ENCODE results near the gene PSAP.

DNA sequence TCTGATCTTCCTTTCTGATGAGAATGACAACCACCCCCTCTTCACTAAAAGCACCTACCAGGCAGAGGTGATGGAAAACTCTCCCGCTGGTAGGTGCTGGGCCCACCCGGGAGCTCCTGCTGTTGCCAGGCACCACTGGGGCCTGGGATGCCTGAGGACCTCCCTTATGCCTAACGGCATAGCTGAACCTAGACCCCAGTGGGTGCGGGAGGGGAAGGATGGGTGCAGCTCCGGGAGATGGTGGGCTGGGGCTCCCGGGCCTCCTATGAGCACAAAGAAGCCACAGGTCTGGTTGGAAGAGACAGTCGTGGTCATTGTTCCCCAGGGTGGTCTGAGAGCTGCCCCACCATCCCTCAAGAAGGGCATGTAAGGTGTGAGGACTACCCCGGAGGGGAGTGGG, 62.1 kb downstream of the PSAP start:
- TF ChIP-seq, protein P1, sequence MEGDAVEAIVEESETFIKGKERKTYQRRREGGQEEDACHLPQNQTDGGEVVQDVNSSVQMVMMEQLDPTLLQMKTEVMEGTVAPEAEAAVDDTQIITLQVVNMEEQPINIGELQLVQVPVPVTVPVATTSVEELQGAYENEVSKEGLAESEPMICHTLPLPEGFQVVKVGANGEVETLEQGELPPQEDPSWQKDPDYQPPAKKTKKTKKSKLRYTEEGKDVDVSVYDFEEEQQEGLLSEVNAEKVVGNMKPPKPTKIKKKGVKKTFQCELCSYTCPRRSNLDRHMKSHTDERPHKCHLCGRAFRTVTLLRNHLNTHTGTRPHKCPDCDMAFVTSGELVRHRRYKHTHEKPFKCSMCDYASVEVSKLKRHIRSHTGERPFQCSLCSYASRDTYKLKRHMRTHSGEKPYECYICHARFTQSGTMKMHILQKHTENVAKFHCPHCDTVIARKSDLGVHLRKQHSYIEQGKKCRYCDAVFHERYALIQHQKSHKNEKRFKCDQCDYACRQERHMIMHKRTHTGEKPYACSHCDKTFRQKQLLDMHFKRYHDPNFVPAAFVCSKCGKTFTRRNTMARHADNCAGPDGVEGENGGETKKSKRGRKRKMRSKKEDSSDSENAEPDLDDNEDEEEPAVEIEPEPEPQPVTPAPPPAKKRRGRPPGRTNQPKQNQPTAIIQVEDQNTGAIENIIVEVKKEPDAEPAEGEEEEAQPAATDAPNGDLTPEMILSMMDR (IDR thresholded peaks at IDR 0.05) = no peak
- TF ChIP-seq EZH2phosphoT487 (IDR thresholded peaks at IDR 0.05) = no peak
- TF ChIP-seq EZH2 (IDR thresholded peaks at IDR 0.05) = no peak
